H1 (cell line): ENCODE measurements around the gene GTF2E1. TPM values are rescaled to one million over a fixed set of nuclear protein-coding genes. Genes with fewer than 3 reads are reported as not detected.

ENCODE experiments used
- CTCF ChIA-PET: fragments of 300-600 bp; sonication (Branson Sonifier 250); formaldehyde crosslinking; loops from one replicate; lab custom pipeline; 2021; ENCODE audit not compliant: partially characterized antibody; lab: Charles Lee
- POLR2A ChIA-PET: fragments of 300-600 bp; sonication (Branson Sonifier 250); formaldehyde crosslinking; loops from one replicate; lab custom pipeline; 2021; ENCODE audit warnings: inconsistent platforms; ENCODE audit not compliant: partially characterized antibody; lab: Charles Lee
- DNase-seq, 2 experiments: peaks; one replicate each; pipeline versions ENCODE4 v3.0.0 to v3.0.0-alpha.2; 2010 to 2022; ENCODE audit warnings: low spot score in 2 of 2, low read depth in 1 of 2, mixed read lengths in 1 of 2
- FAIRE-seq: peaks from 2 replicates; lab custom pipeline; 2011; peaks lifted over from hg19 to GRCh38; lab: Jason Lieb, UNC
- H2AFZ ChIP-seq: 2 replicates; pipeline ENCODE4 v1.8.1; 2012; ENCODE audit warnings: low read length, inconsistent platforms
- H2AK5ac ChIP-seq: 2 replicates; pipeline ENCODE4 v1.6.1; 2013; ENCODE audit warnings: low read depth, low read length
- H2BK120ac ChIP-seq: replicated peaks from 2 replicates; pipeline ENCODE3; 2013; ENCODE audit warnings: low read depth, low read length, inconsistent platforms
- H2BK12ac ChIP-seq: 2 replicates; pipeline ENCODE4 v1.6.1; 2013; ENCODE audit warnings: low read depth, low read length
- H2BK15ac ChIP-seq: 2 replicates; pipeline ENCODE4 v1.6.1; 2013; ENCODE audit warnings: low read length
- H2BK20ac ChIP-seq: 2 replicates; pipeline ENCODE4 v1.6.1; 2013; ENCODE audit warnings: low read length
- H2BK5ac ChIP-seq: 2 replicates; pipeline ENCODE4 v1.6.1; 2013; ENCODE audit warnings: low read depth, low read length
- H3K14ac ChIP-seq: 2 replicates; pipeline ENCODE4 v1.6.1; 2013; ENCODE audit warnings: inconsistent platforms; ENCODE audit not compliant: insufficient read length
- H3K18ac ChIP-seq: 2 replicates; pipeline ENCODE4 v1.6.1; 2013; ENCODE audit warnings: low read length; ENCODE audit errors: extremely low read depth
- H3K23ac ChIP-seq: 2 replicates; pipeline ENCODE4 v1.6.1; 2013; ENCODE audit warnings: inconsistent platforms; ENCODE audit not compliant: insufficient read length
- H3K23me2 ChIP-seq: 2 replicates; pipeline ENCODE4 v1.6.1; 2013; ENCODE audit warnings: low read depth, low read length
- H3K27ac ChIP-seq: 2 replicates; pipeline ENCODE4 v1.6.1; 2011; ENCODE audit warnings: low read depth, low read length, inconsistent platforms
- H3K27me3 ChIP-seq, 4 experiments: replicated peaks in 1 of 4; 1 replicate in 1 of 4; 2 replicates in 3 of 4; pipeline versions ENCODE4 v1.6.1 to v1.8.1; 2011 to 2013; ENCODE audit warnings: low read length in 3 of 4, mild to moderate bottlenecking in 3 of 4, inconsistent platforms in 2 of 4, mixed read lengths in 2 of 4, moderate library complexity in 1 of 4; ENCODE audit not compliant: control insufficient read depth in 3 of 4, insufficient read depth in 3 of 4; ENCODE audit errors: extremely low read depth in 1 of 4
- H3K36me3 ChIP-seq, 4 experiments: 2 replicates each; pipeline versions ENCODE4 v1.6.1 to v1.8.1; 2011 to 2013; ENCODE audit warnings: mild to moderate bottlenecking in 4 of 4, low read length in 3 of 4, moderate library complexity in 2 of 4, control low read depth in 1 of 4, inconsistent platforms in 1 of 4; ENCODE audit not compliant: insufficient read depth in 4 of 4, control insufficient read depth in 2 of 4
- H3K4ac ChIP-seq: replicated peaks from 2 replicates; pipeline ENCODE3; 2013; ENCODE audit warnings: low read length, low read depth, mixed read lengths, inconsistent platforms; ENCODE audit not compliant: insufficient read length
- H3K4me1 ChIP-seq, 4 experiments: replicated peaks in 1 of 4; 1 replicate in 1 of 4; 2 replicates in 3 of 4; pipeline versions ENCODE4 v1.6.1 to v1.8.1; 2011 to 2013; ENCODE audit warnings: low read length in 3 of 4, inconsistent platforms in 2 of 4, mixed read lengths in 1 of 4; ENCODE audit not compliant: insufficient read depth in 4 of 4, control insufficient read depth in 3 of 4
- H3K4me2 ChIP-seq, 2 experiments: 2 replicates each; pipeline versions ENCODE4 v1.6.1 to v1.8.1; 2011 to 2013; ENCODE audit warnings: low read depth in 2 of 2, low read length in 2 of 2, control low read depth in 1 of 2, inconsistent platforms in 1 of 2, mild to moderate bottlenecking in 1 of 2; ENCODE audit not compliant: insufficient read depth in 1 of 2
- H3K4me3 ChIP-seq, 4 experiments: fragments of 200-600, 300-600 bp in 1 of 4; sonication (generic), shearing (Covaris generic), sonication (Bioruptor Twin) in 1 of 4; 2 replicates each; pipeline versions ENCODE4 v1.5.1 to v1.8.1; 2011 to 2016; ENCODE audit warnings: low read length in 4 of 4, low read depth in 3 of 4, control low read depth in 2 of 4, inconsistent platforms in 2 of 4, mild to moderate bottlenecking in 2 of 4, mixed read lengths in 1 of 4, moderate library complexity in 1 of 4; ENCODE audit not compliant: insufficient read depth in 2 of 4; ENCODE audit errors: extremely low read depth in 1 of 4
- H3K56ac ChIP-seq: replicated peaks from 2 replicates; pipeline ENCODE3; 2013; ENCODE audit warnings: low read depth, mild to moderate bottlenecking, mixed read lengths, low read length, inconsistent platforms; ENCODE audit not compliant: insufficient read length
- H3K79me1 ChIP-seq: 2 replicates; pipeline ENCODE4 v1.6.1; 2013; ENCODE audit warnings: low read depth, low read length, control low read depth
- H3K79me2 ChIP-seq, 2 experiments: 2 replicates each; pipeline versions ENCODE4 v1.6.1 to v1.8.1; 2012 to 2013; ENCODE audit warnings: low read length in 2 of 2, mild to moderate bottlenecking in 2 of 2, inconsistent platforms in 1 of 2; ENCODE audit not compliant: insufficient read depth in 2 of 2, control insufficient read depth in 1 of 2
- H3K9ac ChIP-seq, 4 experiments: replicated peaks in 1 of 4; 1 replicate in 1 of 4; 2 replicates in 3 of 4; pipeline versions ENCODE4 v1.6.1 to v1.8.1; 2011 to 2013; ENCODE audit warnings: low read depth in 3 of 4, low read length in 3 of 4, control low read depth in 2 of 4, mild to moderate bottlenecking in 2 of 4, moderate library complexity in 2 of 4, inconsistent platforms in 1 of 4; ENCODE audit errors: extremely low read depth in 1 of 4
- H3K9me3 ChIP-seq, 2 experiments: 2 replicates each; pipeline versions ENCODE4 v1.6.1 to v1.8.1; 2012 to 2013; ENCODE audit warnings: mild to moderate bottlenecking in 2 of 2, moderate library complexity in 2 of 2, control low read depth in 1 of 2, inconsistent platforms in 1 of 2, low read depth in 1 of 2, low read length in 1 of 2, mixed read lengths in 1 of 2; ENCODE audit not compliant: insufficient read depth in 2 of 2
- H4K20me1 ChIP-seq, 2 experiments: replicated peaks in 1 of 2; 2 replicates each; pipeline versions ENCODE3 to v1.8.1; 2011 to 2013; ENCODE audit warnings: inconsistent platforms in 2 of 2, low read length in 2 of 2, mild to moderate bottlenecking in 1 of 2; ENCODE audit not compliant: insufficient read depth in 2 of 2, control insufficient read depth in 1 of 2
- H4K5ac ChIP-seq: 2 replicates; pipeline ENCODE4 v1.6.1; 2013; ENCODE audit warnings: low read length, low read depth, mixed read lengths, inconsistent platforms; ENCODE audit not compliant: insufficient read length
- H4K8ac ChIP-seq: 2 replicates; pipeline ENCODE4 v1.8.0; 2013; ENCODE audit warnings: mild to moderate bottlenecking, moderate library complexity, low read length, inconsistent platforms; ENCODE audit not compliant: insufficient read depth; ENCODE audit errors: extremely low read depth
- H4K91ac ChIP-seq: replicated peaks from 2 replicates; pipeline ENCODE3; 2013; ENCODE audit warnings: low read length, mixed read lengths, inconsistent platforms; ENCODE audit not compliant: insufficient read length
- BACH1 ChIP-seq: IDR thresholded peaks from 2 replicates; pipeline ENCODE4 v1.6.1; 2012; ENCODE audit warnings: low read length, improper control_type of control experiment
- CBX5 ChIP-seq: fragments of 300-800, 300-1000 bp; sonication (generic); IDR thresholded peaks from 2 replicates; pipeline ENCODE4 v1.7.1; 2016; ENCODE audit warnings: antibody characterized with exemption, low read length, low read depth
- GABPA ChIP-seq: IDR thresholded peaks from 2 replicates; pipeline ENCODE4 v1.6.1; 2011; ENCODE audit warnings: mild to moderate bottlenecking, low read length, moderate library complexity, borderline replicate concordance; ENCODE audit not compliant: insufficient read depth
- WGBS, 2 experiments: shearing (Covaris generic) in 1 of 2; methylation state at CpG; one replicate each; pipeline versions ENCODE4 v1.1.6 to v1.1.7; 2013 to 2015; ENCODE audit warnings: low lambda C conversion rate in 2 of 2, mixed read lengths in 2 of 2, inconsistent platforms in 1 of 2, low coverage in 1 of 2, missing lambda C conversion rate in 1 of 2; ENCODE audit not compliant: insufficient replicate concordance in 2 of 2, insufficient coverage in 1 of 2, insufficient read length in 1 of 2; ENCODE audit errors: extremely low coverage in 1 of 2, missing lambda C conversion rate in 1 of 2; 5-methylcytosine and 5-hydroxymethylcytosine counted together
- polyA plus RNA-seq, 7 experiments: library from polyadenylated mRNA; depleted of rRNA in 3 of 7; stranded (reverse) in 5 of 7; unstranded in 2 of 7; fragments of >200 nt in 5 of 7; fragments of 200-250 nt in 2 of 7; gene quantifications; 1 replicate in 5 of 7; 2 replicates in 1 of 7; 4 replicates in 1 of 7; pipeline versions ENCODE4 v1.2.1 to v1.2.3, GENCODE V29; 2011 to 2013; ENCODE audit warnings: missing spikeins in 2 of 7, mixed read lengths in 2 of 7
- total RNA-seq: library from RNA; stranded (reverse); fragmentation: NEBNext Ultra II Directional; extraction: Animal tissue kit (Norgen Biotek cat#: 25700); gene quantifications from 2 replicates; pipeline ENCODE4 v1.2.1, GENCODE V29; 2021
- TF ChIP-seq, protein P1 (sequence below): IDR thresholded peaks from 2 replicates; pipeline ENCODE4 v1.6.1; 2011; ENCODE audit warnings: low read length, improper control_type of control experiment

The GTF2E1 gene
- total and polyA plus RNA-seq, 2 of the 8 experiments (the other 6 are each of a cell fraction or from before 2014, with no cell fraction given) = 37.4 to 73.3 TPM

DNA sequence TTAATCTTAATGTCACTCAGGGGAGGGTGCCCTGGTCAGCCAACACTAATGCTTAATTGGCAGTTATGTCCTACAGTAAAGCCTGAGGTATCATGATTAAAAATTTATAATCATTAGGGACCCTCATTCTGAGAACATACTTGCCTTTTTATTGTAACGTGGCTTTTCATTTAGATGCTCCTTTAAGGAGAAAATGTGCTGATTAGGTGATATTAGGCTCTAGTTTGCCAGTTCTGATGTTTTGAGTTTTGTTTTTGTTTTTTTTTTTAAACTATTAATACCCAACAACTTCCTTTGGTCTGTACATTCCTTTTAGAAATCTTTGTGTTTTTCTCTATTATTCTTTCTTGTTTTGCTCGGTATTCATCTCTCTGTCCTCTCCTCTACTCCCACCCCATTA, 10.3 kb downstream of the GTF2E1 start:
- H3K4me1 ChIP-seq = peaks cover 0 to 9% (median 2%) of the 10 kb centered on the region in 4 experiments; a peak in 3 of 7 replicates
- WGBS, 2 experiments = 88% methylated on average over 2 of the region's 2 CpGs; no CpG with 5 or more reads in 1 of the 2 experiments
- TF ChIP-seq, protein P1, sequence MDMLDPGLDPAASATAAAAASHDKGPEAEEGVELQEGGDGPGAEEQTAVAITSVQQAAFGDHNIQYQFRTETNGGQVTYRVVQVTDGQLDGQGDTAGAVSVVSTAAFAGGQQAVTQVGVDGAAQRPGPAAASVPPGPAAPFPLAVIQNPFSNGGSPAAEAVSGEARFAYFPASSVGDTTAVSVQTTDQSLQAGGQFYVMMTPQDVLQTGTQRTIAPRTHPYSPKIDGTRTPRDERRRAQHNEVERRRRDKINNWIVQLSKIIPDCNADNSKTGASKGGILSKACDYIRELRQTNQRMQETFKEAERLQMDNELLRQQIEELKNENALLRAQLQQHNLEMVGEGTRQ = no peak
- no peak for TF ChIP-seq BACH1
- no peak for TF ChIP-seq CBX5
- no peak for TF ChIP-seq GABPA
- CTCF ChIA-PET = no interaction called here
- no peak overlapping the region for H2BK15ac ChIP-seq
- peaks cover 0 to 82% of the 10 kb centered on the region in 2 experiments; a peak in 2 of 4 replicates for H3K79me2 ChIP-seq
- H4K91ac ChIP-seq = no peak overlapping the region
- H3K36me3 ChIP-seq = peaks cover 0 to 31% (median 16%) of the 10 kb centered on the region in 4 experiments; a peak in 5 of 8 replicates
- H2BK12ac ChIP-seq = no peak overlapping the region
- no peak overlapping the region for H3K18ac ChIP-seq
- H3K9me3 ChIP-seq = no peaks in the 10 kb centered on the region
- DNase-seq = no peak
- no peak overlapping the region for H3K4me2 ChIP-seq
- no peak overlapping the region for H2BK20ac ChIP-seq
- H3K23ac ChIP-seq = no peak overlapping the region
- H2BK120ac ChIP-seq = no peak overlapping the region
- POLR2A ChIA-PET = interaction anchor here (1.0 kb wide), 1 partner anchor 11 kb away, joined by 3 read pairs; the partner anchor contains the start of genes GTF2E1 and RABL3
- H3K79me1 ChIP-seq = no peaks in the 10 kb centered on the region; the same call in 1 of the 2 replicates
- no peak overlapping the region for H3K9ac ChIP-seq
- H3K4me3 ChIP-seq = no peak overlapping the region
- no peak overlapping the region for H2BK5ac ChIP-seq
- FAIRE-seq = no peak
- no peak overlapping the region for H3K14ac ChIP-seq
- H3K4ac ChIP-seq = no peak overlapping the region
- H4K5ac ChIP-seq = no peak overlapping the region
- H2AFZ ChIP-seq = no peak overlapping the region
- H4K8ac ChIP-seq = no peak overlapping the region
- H2AK5ac ChIP-seq = no peak overlapping the region
- no peak overlapping the region for H3K56ac ChIP-seq
- peaks cover 0 to 2% of the 10 kb centered on the region in 2 experiments for H4K20me1 ChIP-seq
- no peaks in the 10 kb centered on the region for H3K23me2 ChIP-seq
- H3K27ac ChIP-seq = no peak overlapping the region
- no peaks in the 10 kb centered on the region for H3K27me3 ChIP-seq
